HG03060 (cell line): ENCODE results near the gene KRT73.

Experiments
- ATAC-seq: cut with Tn5 transposase; IDR thresholded peaks from one replicate; pipeline ENCODE4 v1.9.1; 2021; ENCODE audit warnings: low read depth, moderate number of reproducible peaks; ENCODE audit not compliant: unreplicated experiment

KRT73 gene

DNA sequence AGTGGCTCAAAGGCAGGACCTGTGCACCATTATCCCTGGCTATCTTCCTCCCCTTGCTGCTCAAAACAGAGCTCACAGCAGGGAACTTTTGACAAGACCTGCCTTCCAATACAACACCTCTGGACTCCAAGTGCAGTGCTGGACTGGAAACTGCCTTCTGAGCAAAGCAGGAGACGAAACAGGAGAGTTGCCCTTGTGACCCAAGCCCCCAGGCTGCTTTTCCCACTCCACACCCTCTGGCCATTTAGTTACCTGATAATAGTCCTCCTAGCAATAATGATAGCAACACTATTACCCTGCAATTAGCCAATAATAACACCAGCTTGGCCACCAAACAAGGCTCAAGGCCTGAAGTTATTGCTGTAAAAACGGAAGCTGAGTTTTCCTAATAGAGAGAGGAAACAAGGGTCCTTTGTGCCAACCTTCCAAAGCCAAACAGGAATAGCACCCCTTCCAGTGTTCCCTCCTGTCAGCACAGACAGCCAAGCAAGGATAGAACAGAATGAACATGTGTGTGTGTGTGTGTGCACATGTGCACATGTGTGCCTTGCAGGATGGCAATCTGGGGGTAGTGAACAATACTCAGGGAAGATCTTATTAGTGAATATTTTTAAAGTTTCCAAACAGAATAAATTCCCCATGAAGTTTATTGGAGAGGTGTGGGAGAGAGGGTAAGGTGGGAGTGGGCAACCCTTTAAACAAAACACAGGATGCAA, 9.2 kb upstream of the KRT73 start:
- no peak for ATAC-seq

DNA sequence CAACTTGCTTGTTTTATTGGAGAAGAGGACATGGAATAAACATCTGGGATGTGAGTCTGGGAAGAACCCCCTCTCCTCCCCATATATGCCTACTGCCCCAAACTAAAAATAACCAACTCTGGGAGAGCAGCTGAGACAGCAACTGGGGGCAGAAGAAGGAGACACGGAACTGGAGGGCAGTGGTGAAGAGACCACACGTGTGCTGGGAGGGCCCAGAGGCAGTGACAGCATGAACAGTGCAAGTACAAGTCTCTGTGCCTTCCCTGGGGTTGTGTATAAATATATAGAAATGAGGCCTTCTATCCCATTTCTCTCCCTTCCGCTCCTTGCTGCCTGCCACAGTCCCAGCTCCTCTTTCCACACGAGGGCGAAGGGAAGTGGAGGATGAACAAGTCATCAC, 4.0 kb upstream of the KRT73 start:
- no peak for ATAC-seq

DNA sequence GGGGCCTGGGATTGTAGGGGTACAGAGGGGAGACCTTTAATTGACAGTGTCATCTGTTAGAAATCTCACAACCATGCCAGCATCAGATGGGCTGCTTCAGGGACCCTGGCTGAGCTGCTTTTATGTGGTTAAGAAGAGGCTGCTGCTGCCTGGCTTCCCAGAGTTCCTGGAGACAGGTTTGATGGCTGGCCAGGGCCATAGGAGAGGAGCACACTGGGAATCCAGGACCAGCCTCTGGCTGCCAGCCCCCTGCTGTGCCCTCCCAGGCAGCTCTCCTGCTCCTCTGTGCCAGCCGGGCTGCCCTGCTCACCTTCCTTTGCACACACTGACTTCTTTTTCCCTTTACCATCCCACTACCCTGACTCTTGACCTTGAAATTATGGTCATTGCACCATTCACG, 507 bp upstream of the KRT73 start:
- no peak for ATAC-seq

DNA sequence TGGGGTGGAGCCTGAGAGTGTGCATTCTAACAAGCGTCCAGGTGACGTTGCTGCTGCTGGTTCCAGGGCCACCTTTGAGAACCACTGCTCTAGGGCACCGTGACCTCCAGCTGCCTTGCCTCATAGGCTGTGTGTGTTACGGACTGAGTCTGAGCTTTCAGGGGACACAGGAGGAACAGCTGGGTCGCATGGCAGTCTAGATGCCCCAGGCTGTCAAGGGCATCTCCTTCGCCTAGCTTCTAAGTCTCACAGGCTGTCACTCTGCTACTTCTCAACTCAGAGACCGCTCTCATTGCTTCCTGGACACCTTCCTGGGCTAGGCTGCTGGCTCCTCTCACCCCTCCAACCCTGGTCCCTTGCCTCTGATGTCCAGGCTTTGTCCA, 965 bp downstream of the KRT73 start:
- no peak for ATAC-seq

DNA sequence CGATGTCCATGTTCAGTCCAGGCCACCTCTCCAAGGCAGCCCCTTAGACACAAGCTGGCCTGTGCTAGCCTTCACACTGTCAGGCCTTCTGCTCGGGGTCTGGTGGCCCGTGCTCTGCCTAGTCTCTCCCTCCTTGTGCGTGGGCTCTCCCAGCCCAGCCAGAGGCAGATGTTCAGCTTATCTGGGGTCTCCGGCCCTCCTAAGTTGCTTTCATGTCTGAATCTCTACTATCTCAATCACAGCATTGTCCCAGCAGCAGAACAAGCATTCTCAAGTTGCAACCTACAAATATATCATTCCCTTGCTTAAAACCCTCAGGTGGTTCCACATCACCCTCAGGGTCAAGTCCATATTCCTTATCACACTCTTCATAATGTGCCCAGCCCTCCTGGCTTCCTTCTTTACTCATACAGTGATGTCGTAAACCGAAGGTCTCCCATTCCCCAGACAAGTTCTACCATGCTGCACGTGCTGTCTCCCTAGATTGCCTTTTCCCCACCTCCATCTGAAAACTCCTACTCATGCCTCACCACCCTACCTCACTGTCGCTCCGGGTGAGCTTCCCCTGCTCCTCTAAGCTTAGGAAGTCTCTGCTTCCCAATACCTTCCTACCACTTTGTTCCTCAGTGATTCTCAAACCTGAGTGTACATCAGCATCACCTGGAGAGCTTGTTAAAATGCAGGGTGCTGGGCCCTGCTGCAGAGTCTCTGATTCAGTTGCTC, 1.5 kb downstream of the KRT73 start:
- no peak for ATAC-seq

DNA sequence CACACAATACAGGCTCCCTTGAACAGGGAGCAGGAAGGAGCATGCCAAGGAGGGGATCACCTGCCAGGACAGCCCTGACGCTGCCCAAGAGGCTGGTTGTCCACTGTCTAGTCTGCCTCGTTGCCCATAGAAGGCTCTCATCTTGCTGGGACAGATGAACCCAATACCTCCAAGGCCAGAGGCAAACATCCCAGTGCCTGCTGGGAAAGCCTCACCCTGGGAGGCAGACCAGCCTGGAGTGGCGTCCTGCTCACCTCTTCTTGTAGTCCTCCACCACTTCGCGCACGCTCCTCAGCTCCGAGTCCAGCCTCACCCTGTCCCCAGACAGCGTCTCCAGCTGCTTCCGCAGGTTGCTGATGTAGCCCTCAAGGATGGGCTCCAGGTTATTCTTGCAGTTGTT, 2.4 kb downstream of the KRT73 start:
- ATAC-seq: no peak

DNA sequence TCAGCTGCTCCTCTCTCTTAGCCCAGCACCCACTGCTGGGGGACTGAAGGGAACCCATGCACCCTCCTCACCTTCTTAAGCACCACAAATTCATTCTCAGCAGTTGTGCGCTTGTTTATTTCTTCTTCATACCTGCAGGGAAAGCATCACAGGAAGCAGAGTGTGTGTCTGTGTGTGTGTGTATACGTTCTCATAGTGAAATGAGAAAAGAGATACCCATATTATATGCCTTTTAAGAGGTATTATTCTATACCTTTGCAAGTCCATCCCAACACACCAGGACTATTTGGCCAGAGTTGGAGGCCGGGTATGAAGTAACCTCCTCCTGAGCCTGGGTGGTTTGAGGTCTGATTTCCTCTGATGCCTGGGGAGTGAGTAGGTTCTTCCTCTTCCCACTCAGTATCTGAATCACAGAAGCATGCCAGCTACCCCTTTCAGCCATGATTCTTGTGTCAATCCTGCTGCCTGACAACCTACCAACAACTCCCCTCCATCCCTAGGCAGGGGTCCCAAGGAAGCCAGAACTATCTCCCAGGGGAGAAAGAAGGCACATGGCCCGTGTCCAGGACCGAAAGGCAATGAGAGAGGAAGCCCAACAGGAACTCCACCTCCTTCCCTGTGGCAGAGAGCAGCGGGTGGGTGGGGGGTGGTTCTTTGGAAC, 3.0 kb downstream of the KRT73 start:
- ATAC-seq: no peak

DNA sequence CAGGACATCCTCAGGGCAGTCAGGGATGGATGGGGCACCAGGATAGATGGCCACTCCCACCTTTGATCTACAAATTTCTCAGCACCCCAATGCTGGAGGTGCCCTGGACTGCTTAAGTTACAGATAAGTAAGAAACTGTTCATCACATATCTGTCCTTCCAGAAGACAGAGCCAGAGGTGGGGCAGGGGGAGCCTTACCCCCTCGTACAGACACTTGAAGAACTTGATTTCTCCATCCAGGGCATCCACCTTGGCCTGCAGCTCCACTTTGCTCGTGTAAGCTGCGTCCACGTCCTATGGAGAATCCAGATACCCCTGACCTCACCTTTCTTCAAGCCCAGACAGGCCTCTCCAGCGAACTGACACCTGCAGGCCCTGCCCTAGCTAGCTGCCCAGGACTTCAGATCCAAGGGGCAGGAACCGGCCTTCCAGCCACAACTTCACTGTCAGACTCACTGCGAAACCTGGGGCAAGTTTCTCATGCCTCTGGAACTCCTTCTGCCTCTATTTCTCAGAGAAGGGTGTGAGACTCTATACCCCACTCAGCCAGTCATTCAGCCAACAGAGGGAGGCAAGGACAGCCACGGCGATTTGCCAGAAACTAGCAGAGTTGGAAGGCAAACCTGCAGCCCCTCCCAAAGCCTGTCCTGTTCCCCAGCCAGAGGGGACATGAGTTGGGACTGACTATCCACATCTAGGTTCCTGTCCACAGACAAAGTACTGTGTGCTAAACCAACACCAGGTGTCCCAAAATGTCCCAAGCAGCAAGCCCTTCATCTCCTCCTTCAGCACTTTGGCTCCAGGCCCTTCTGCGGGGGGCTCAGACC, 3.8 kb downstream of the KRT73 start:
- ATAC-seq: no peak

DNA sequence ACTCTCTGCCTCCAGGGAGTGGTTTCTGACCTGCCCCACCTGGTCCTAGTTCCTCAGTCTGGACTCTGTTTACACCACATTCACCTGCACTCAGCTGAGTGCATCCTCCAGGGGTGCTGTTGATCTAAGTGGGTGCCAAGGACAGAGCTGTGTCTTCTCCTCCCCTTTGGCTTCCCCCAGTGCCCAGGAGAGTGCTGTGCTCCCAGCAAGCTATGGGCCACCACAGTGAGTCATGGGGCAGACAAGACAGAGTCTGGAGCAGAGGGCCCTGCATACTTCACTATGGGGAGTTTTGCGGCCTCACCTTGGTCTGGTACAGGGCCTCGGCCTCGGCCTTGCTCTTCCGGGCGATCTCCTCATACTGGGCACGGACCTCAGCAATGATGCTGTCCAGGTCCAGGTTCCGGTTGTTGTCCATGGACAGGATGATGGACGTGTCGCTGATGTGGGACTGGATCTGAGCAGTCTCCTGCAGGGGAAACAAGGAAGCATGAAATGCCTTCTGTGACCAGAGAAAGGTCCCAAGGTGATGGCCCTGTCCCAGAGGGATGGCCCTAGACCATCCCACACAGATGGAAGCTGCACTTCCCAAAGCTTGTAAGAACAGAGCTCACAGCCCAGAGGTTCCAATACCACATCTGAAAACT, 4.9 kb downstream of the KRT73 start:
- no peak for ATAC-seq

DNA sequence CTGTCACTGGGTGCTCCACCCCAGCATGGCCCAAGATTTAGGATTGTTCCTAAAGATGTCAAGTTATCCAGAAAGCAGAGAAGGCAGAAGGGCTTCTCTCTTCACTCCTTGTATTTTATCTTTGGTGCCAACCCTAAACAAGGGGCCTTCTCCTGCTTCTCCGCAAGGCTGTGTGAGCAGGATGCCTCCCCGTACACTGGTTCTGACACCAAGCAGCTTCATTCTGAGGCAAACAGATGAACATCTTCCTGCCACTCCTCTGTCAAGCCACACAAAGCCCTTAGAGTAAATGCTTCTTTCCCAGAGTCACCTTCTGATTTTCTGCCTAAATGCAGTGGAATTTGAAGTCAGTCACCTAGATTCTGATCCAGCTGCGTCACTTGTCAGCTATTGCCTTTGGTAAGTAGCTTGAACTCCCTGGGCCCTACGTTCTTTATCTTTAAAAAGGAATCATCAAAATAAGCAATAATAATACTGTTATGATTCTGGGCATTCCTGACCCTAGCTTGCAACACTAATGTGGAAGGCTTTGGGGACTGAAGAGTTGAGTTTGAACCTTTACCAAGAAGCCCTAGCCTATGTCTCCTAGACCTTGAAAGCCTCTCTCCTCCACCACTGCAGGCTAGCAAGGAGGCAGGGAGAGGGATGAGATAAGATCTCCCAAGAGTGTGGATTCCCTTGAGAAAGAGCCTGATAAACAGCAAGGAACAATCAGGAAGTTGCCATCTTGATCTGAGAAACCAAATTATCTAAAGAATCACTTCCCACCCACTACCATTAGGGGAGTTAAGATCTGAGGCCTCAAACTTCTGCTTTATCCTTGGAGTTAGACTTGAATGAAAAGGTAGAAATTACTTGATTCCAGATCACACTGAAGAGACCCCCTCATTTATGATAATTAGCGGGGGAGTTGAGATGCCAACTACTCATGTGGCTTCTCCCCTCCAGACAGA, 5.7 kb downstream of the KRT73 start:
- no peak for ATAC-seq

DNA sequence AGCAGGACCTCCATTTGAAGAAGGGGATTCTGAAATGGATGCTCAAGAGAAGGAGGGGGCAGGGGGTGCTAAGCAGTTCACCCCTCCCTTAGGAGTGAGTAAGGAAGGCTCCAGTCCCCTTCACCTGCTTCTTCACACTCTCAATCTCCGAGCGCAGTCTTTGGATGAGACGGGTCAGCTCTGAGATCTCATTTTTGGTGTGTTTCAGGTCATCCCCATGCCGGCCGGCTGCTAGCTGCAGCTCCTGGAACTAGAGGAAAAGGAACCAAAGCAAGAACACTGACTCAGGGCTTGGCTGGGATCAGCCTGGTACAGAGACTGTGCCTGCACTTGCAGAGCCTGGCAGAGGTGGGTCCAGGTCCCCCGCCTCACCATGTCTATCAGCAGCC, 7.3 kb downstream of the KRT73 start:
- no peak for ATAC-seq

DNA sequence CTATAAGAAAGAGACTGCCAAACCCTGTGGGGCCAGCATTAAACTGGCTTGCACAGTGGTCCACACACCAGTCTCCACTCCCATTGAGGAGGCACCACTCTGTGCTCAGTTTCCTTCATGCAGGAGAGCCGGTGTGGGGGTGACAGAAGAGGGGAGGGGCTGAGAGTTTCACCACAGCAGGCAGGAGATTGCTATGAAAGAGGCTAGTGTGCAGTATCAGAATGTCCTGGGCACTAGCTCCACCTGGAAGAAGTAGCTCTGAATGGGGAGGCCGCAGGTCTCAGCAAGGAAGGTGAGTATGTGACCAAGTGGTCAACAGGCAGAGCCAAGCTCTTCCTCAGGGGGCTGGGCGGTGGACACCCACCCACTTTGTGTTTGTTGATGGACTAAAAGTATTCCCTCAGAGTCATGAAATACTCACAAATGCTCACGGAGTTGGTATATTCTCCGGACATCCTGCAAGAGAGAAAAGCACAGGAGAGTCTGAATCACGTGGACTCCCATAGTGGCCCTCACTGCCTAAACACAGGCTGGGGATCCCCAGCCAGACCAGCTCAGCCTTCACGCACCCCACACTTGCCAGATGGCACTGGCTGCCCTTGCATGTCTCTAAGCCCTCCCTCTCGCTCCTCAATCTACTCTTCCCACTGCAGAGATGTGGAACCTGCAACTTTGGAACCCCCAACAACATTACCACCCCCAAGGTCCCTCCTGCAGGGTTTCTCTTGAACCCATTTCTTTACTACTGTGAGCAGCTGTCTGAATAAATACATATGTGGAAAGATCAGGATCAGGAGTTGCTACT, 9.3 kb downstream of the KRT73 start:
- no peak for ATAC-seq

DNA sequence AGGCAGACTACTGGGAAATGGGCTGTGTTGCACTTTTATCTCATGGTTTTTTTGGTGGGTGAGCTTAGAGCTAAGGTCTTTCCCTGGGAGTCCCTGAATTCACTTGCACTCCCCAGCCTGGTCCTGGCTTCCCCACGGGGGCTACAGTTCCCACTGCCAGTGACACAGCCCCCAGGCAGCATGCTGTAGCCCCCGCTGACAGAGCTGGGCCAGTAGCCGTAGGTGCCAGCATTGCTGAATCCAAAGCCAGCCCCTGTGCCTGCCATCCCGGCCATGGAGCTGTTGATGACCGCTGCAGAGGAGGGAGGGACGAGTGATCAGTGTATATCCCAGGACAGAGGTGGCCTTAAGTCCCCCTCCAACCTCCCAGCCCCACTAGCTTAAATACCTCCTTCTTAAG, 10.2 kb downstream of the KRT73 start:
- no peak for ATAC-seq

DNA sequence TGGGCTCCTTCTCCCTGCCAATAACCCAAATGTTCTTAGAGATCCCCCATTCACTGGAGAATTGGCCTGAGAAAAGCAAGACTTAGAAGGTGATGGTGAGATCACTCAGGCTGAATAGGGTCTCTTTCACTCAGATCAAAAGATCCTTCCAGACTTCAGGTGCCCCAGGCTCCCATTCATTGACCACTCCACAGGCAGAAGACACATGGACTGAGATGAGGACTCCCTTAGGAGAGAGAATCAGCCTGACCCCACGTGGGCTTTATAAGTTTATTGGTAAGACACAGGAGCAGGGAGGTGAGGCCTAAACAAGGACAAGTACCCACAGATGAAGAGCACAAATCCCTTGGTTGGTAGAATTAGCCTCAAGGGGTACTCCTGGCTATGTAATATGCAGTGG, 11.0 kb downstream of the KRT73 start:
- no peak for ATAC-seq

DNA sequence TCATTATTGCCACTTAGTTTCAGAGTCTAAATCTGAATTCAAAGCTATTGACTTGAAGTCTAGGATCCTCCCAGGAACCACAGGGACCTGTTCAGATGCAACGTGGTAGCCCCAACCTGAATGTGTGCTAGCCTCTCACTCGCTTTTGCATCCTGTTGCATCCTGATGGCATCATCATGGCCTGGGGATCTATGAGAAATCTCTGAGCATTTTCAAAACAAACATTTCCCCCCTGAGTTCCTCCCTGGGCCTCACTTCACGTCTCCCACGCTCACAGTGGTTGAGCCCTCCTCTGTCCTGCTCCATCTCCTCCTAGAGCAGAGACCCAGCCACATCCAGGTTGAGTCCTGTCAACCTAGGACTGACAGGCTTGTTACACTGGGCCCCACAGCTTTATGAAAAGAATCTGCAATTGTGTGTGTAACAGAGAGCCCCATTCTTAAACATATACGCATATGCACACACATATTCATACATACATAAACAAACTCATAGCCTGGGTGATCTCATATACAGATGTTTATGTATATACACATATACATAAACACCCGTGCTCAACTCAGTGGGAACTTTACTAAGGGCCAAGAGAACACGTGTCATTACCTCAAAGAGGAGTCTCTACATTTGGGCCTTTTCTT, 11.7 kb downstream of the KRT73 start:
- no peak for ATAC-seq

DNA sequence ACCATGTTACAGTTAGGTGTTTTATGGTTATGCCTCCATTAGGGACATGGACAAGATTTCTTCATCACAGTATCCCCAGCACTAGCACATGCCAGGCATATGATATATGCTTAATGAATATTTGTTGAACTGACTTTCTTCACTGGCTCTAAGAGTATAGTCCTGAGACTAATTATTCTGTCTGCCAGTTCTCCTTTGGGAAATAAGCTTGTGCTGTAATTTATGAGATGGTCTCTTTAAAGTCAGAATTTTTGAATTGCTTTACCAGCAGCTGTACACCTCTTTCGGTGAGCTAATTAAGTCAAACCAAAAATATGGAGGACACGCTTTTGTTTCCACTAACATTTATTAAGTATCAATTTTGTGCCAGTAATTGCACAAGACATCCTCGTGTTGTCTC, 12.3 kb downstream of the KRT73 start:
- ATAC-seq: no peak

DNA sequence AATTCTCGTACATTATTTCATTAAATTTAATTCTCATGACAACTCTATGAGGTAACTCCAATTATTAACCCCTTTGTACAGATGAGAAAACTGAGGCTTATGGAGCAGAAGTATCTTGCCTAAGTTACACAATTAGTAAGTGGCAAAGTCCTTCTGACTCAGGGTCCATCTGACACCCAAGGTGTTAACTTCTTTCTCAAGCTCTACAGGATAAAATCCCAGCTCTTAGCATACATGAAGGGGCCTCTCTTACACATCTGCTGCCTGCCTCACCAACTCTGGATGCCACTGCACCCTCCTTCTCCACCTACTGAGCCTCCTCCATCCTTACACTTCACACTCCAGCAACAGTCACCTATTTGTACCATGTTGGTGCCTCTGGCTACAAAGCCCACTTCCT, 12.8 kb downstream of the KRT73 start:
- no peak for ATAC-seq

DNA sequence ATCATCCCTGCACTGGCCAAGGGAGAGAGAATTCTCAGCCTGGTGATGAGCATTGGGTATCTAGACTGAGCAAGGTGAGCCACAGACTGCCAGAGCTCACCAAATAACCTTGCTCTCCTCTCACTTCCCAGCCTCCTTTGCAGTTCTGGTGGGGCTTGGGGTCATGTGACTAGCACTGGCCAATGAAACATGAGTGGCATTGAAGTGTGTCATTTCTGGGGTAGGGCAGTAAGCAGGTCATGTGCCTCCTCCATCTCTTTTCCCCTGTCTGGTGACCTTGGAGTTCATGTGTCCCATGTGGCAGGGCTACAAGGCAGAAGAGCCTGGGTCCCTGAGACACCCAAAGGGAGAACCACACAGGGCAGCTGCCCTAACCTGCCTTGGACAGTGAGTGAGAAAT, 13.5 kb downstream of the KRT73 start:
- ATAC-seq: no peak
